Measurements from ENCODE around the gene HSPBP1. TPM values are rescaled to one million over a fixed set of nuclear protein-coding genes. Genes with fewer than 3 reads are reported as not detected.
A peak's percentile ranks its signal among the peaks of the same experiment; 100 is the strongest.

Gene HSPBP1
- total and polyA plus RNA-seq, 2 of the 13 experiments (the other 11 are each of a cell fraction or from before 2014, with no cell fraction given) = 22.3 to 33.7 TPM

DNA sequence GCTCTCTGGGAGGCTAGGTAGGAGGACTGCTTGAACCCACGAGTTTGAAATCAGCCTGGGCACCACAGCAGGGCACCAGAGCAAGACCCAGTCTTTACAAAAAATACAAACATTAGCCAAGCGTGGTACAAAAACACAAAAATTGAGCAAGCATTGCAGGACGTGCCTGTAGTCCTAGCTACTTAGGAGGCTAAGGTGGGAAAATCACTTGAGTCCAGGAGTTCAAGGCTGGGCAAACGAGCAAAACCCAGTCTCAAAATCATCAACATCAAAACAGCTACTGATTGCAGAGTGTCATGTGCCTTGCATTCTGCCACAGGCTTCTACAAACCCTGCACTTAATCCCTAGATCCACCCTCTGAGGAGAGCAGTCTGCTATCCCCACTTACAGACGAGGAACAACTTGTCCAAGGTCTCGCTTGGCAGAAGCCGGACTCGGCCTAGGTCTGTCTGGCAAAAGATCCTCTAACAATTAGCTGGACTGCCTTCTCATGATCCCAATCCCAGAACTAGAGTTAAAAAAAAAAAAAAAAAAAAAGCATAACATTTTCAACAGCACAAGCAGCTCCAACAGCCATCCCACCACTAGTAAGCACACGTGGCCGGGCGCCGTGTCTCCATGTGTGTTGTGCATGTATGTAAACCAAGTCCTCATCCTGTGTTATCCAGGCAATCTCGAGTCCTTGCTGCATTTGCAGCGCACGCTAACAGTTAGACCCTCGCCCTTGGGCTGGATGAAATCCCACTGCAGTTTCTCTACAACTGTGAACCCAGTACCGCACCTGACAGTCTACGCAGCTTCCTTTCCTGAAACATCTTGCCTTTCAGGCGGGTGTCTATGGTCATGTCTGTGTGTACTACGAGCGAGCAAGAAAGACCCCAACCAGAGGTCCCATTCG, 23.1 kb downstream of the HSPBP1 start:
- Histone ChIP-seq H2AFZ (ENCODE audit: low read length) (no peak overlapping the region), H4K20me1 (ENCODE audit: insufficient read depth, low read length) (peaks cover 40% of the 10 kb centered on the region), H3K9me3 (ENCODE audit: low read length) (no peaks in the 10 kb centered on the region), H3K9ac (ENCODE audit: insufficient read depth, low read depth, low read length) (peak overlapping the region; percentile 97), H3K4me2 (ENCODE audit: low read depth, low read length) (peak overlapping the region; percentile 99), H3K27ac (ENCODE audit: extremely low read length, insufficient read depth, low read length) (peak overlapping the region; percentile 68), H3K4me1 (ENCODE audit: insufficient read depth, low read length) (peaks cover 48% of the 10 kb centered on the region), H3K4me3 (replicated peaks in 1 of 3; ENCODE audit: insufficient read depth in 1 of 3, low read depth in 2 of 3, low read length in 3 of 3) (peak overlapping the region; percentile 88 to 95 (median 94)), H3K27me3 (ENCODE audit: control insufficient read depth in 1 of 2, insufficient read depth in 2 of 2, low read length in 2 of 2) (no peaks in the 10 kb centered on the region; a peak in 1 of 5 replicates), H3K36me3 (replicated peaks in 1 of 2; ENCODE audit: control insufficient read depth in 1 of 2, insufficient read depth in 2 of 2, low read length in 2 of 2) (peaks cover 1 to 19% of the 10 kb centered on the region in 2 experiments; a peak in 3 of 5 replicates), H3K79me2 (ENCODE audit: insufficient read depth, low read length) (peaks cover 62% of the 10 kb centered on the region)
- WGBS (ENCODE audit: low lambda C conversion rate) = 6% methylated on average over 22 of the region's 22 CpGs
- BruUV-seq (replicated peaks) = TSS peak; percentile 49
- ATAC-seq = peak; percentile 18
- in situ Hi-C loops (cut with HindIII; ENCODE audit: extremely low pct_ligation_motif_present, low pct_unique_long_range_greater_than_20kb) (loop anchor here (5.0 kb wide), 1 partner anchor 35 kb away; no protein-coding TSS in a partner anchor), intact Hi-C loops (cut with micrococcal nuclease; ENCODE audit: unreplicated experiment) (no loop called here)
- peak; percentile 74 for DNase-seq (ENCODE audit: low spot score)
- peak; percentile 85 for FAIRE-seq
- ChIA-PET POLR2A (interaction anchor here (0.9 to 6.2 kb wide), 19 partner anchors 16 to 398 kb away, joined by 3 to 95 read pairs (median 5); partner anchors contain the start of genes HSPBP1, KMT5C, PPP1R12C and PTPRH), CTCF (ENCODE audit: low intra/inter-chr PET ratio, low total read pairs) (no interaction called here)
- TF ChIP-seq ZNF124 (CRISPR knock-in tag; IDR thresholded peaks at IDR 0.05) = no peak
- TF ChIP-seq ZNF564 (CRISPR knock-in tag; IDR thresholded peaks at IDR 0.05) = no peak
- 0 out of 2 replicates have a peak, but pooled peaks have one; percentile 13 for TF ChIP-seq PHF20 (CRISPR knock-in tag; IDR thresholded peaks at IDR 0.05)
- TF ChIP-seq, protein P1, sequence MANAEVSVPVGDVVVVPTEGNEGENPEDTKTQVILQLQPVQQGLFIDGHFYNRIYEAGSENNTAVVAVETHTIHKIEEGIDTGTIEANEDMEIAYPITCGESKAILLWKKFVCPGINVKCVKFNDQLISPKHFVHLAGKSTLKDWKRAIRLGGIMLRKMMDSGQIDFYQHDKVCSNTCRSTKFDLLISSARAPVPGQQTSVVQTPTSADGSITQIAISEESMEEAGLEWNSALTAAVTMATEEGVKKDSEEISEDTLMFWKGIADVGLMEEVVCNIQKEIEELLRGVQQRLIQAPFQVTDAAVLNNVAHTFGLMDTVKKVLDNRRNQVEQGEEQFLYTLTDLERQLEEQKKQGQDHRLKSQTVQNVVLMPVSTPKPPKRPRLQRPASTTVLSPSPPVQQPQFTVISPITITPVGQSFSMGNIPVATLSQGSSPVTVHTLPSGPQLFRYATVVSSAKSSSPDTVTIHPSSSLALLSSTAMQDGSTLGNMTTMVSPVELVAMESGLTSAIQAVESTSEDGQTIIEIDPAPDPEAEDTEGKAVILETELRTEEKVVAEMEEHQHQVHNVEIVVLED (CRISPR knock-in tag; IDR thresholded peaks at IDR 0.05; ENCODE audit: borderline replicate concordance) = no peak
- TF ChIP-seq, protein P2, sequence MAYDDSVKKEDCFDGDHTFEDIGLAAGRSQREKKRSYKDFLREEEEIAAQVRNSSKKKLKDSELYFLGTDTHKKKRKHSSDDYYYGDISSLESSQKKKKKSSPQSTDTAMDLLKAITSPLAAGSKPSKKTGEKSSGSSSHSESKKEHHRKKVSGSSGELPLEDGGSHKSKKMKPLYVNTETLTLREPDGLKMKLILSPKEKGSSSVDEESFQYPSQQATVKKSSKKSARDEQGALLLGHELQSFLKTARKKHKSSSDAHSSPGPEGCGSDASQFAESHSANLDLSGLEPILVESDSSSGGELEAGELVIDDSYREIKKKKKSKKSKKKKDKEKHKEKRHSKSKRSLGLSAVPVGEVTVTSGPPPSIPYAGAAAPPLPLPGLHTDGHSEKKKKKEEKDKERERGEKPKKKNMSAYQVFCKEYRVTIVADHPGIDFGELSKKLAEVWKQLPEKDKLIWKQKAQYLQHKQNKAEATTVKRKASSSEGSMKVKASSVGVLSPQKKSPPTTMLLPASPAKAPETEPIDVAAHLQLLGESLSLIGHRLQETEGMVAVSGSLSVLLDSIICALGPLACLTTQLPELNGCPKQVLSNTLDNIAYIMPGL (CRISPR knock-in tag; IDR thresholded peaks at IDR 0.05; ENCODE audit: borderline replicate concordance in 1 of 2, low read depth in 1 of 2) = 0 out of 4 replicates have a peak, but pooled peaks of 1 of the 2 experiments have one; percentile 23
- no peak for TF ChIP-seq CBX5 (CRISPR knock-in tag; IDR thresholded peaks at IDR 0.05; ENCODE audit: borderline replicate concordance)
- no peak; the same call in 1 of the 2 replicates for TF ChIP-seq YEATS4 (CRISPR knock-in tag; IDR thresholded peaks at IDR 0.05; ENCODE audit: borderline replicate concordance)
- no peak for TF ChIP-seq GMEB2 (CRISPR knock-in tag; IDR thresholded peaks at IDR 0.05; ENCODE audit: low read depth)
- peak; percentile 30; the same call in 1 of the 2 replicates for TF ChIP-seq ISL2 (CRISPR knock-in tag; IDR thresholded peaks at IDR 0.05)
- TF ChIP-seq SAFB2 (CRISPR knock-in tag; IDR thresholded peaks at IDR 0.05; ENCODE audit: borderline replicate concordance, low read depth) = no peak
- TF ChIP-seq MEIS1 (CRISPR knock-in tag; IDR thresholded peaks at IDR 0.05; ENCODE audit: borderline replicate concordance) = no peak
- TF ChIP-seq TOPORS (CRISPR knock-in tag; IDR thresholded peaks at IDR 0.05) = no peak
- TF ChIP-seq ZFP62 (CRISPR knock-in tag; IDR thresholded peaks at IDR 0.05) = no peak
- no peak for TF ChIP-seq THYN1 (CRISPR knock-in tag; IDR thresholded peaks at IDR 0.05; ENCODE audit: borderline replicate concordance, low read depth)
- no peak for TF ChIP-seq LCORL (IDR thresholded peaks at IDR 0.05)
- TF ChIP-seq LCORL (CRISPR knock-in tag; IDR thresholded peaks at IDR 0.05) = peak; percentile 52; the same call in 1 of the 2 replicates
- TF ChIP-seq GABPB1 (CRISPR knock-in tag; IDR thresholded peaks at IDR 0.05) = 0 out of 2 replicates have a peak, but pooled peaks have one; percentile 1
- TF ChIP-seq ZNF556 (CRISPR knock-in tag; IDR thresholded peaks at IDR 0.05; ENCODE audit: borderline replicate concordance) = no peak

All from HepG2 (cell line).